DND-41 (cell line): ENCODE results near the gene NT5DC3.

Experiments used
- ATAC-seq: fragments of 200-7000 bp; cut with Tn5 transposase; 3 replicates; pipeline ENCODE4 v1.9.1; 2021; ENCODE audit warnings: low read depth; ENCODE audit not compliant: insufficient read depth
- DNase-seq: peaks from one replicate; pipeline ENCODE4 v3.0.0-alpha.2; 2020
- H2AFZ ChIP-seq: 2 replicates; pipeline ENCODE4 v1.6.0; 2012; ENCODE audit warnings: low read depth, low read length
- H3K27ac ChIP-seq: 2 replicates; pipeline ENCODE4 v1.5.1; 2012; ENCODE audit warnings: low read length, inconsistent platforms
- H3K27me3 ChIP-seq: fragments of 200-600 bp; sonication (generic); 2 replicates; pipeline ENCODE4 v1.6.0; 2012; ENCODE audit warnings: low read length, mild to moderate bottlenecking, inconsistent platforms; ENCODE audit not compliant: insufficient read depth, poor library complexity
- H3K36me3 ChIP-seq: 2 replicates; pipeline ENCODE4 v1.5.1; 2012; ENCODE audit warnings: low read length, inconsistent platforms; ENCODE audit not compliant: insufficient read depth
- H3K4me1 ChIP-seq: 2 replicates; pipeline ENCODE4 v1.5.1; 2012; ENCODE audit warnings: mild to moderate bottlenecking, low read length; ENCODE audit not compliant: insufficient read depth
- H3K4me2 ChIP-seq: 2 replicates; pipeline ENCODE4 v1.6.0; 2012; ENCODE audit warnings: mild to moderate bottlenecking, moderate library complexity, low read length, inconsistent platforms; ENCODE audit not compliant: insufficient read depth
- H3K4me3 ChIP-seq, 2 experiments: fragments of 200-600 bp in 1 of 2; shearing (Covaris generic) in 1 of 2; 2 replicates each; pipeline ENCODE4 v1.5.1; 2012 to 2016; ENCODE audit warnings: inconsistent platforms in 2 of 2, low read length in 2 of 2, mild to moderate bottlenecking in 2 of 2, low read depth in 1 of 2, moderate library complexity in 1 of 2
- H3K79me2 ChIP-seq: 2 replicates; pipeline ENCODE4 v1.6.0; 2012; ENCODE audit warnings: low read length, inconsistent platforms; ENCODE audit not compliant: insufficient read depth
- H3K9ac ChIP-seq: 2 replicates; pipeline ENCODE4 v1.6.0; 2012; ENCODE audit warnings: low read depth, mild to moderate bottlenecking, inconsistent platforms, low read length, moderate library complexity
- H3K9me3 ChIP-seq: 2 replicates; pipeline ENCODE4 v1.5.1; 2012; ENCODE audit warnings: low read length, moderate library complexity, mild to moderate bottlenecking, inconsistent platforms; ENCODE audit not compliant: insufficient read depth, severe bottlenecking
- H4K20me1 ChIP-seq: 2 replicates; pipeline ENCODE4 v1.6.0; 2012; ENCODE audit warnings: low read length; ENCODE audit not compliant: insufficient read depth
- EZH2 ChIP-seq: IDR thresholded peaks from 3 replicates; pipeline ENCODE4 v1.6.1; 2012; ENCODE audit warnings: borderline replicate concordance, low read depth, mild to moderate bottlenecking, moderate library complexity, low read length, inconsistent platforms; ENCODE audit not compliant: severe bottlenecking
- TF ChIP-seq, protein P1 (sequence below): IDR thresholded peaks from 2 replicates; pipeline ENCODE4 v1.5.1; 2012; ENCODE audit warnings: borderline replicate concordance, low read length, moderate library complexity, mild to moderate bottlenecking; ENCODE audit not compliant: poor library complexity, severe bottlenecking; ENCODE audit errors: extremely low read depth

NT5DC3 gene

DNA sequence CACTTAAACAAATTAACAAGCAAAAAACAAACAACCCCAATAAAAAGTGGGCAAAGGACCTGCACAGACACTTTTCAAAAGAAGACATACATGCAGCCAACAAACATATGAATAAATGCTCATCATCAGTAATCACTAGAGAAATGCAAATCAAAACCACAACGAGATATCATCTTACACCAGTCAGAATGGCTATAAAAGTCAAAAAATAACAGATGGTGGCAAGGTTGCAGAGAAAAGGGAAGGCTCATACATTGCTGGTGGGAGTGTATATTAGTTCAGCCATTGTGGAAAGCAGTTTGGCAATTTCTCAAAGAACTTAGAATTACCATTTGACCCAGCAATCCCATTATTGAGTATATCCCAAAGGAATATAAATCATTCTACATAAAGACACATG lies 34.6 kb upstream of the NT5DC3 start:
- Histone ChIP-seq H3K4me3 (no peak overlapping the region), H3K36me3 (no peaks in the 10 kb centered on the region), H2AFZ (no peak overlapping the region), H3K9ac (no peak overlapping the region), H3K9me3 (no peaks in the 10 kb centered on the region), H4K20me1 (no peaks in the 10 kb centered on the region), H3K4me1 (peaks cover 4% of the 10 kb centered on the region), H3K79me2 (no peaks in the 10 kb centered on the region), H3K4me2 (no peak overlapping the region), H3K27me3 (peaks cover 20% of the 10 kb centered on the region), H3K27ac (no peak overlapping the region)
- no peak for TF ChIP-seq EZH2
- TF ChIP-seq, protein P1, sequence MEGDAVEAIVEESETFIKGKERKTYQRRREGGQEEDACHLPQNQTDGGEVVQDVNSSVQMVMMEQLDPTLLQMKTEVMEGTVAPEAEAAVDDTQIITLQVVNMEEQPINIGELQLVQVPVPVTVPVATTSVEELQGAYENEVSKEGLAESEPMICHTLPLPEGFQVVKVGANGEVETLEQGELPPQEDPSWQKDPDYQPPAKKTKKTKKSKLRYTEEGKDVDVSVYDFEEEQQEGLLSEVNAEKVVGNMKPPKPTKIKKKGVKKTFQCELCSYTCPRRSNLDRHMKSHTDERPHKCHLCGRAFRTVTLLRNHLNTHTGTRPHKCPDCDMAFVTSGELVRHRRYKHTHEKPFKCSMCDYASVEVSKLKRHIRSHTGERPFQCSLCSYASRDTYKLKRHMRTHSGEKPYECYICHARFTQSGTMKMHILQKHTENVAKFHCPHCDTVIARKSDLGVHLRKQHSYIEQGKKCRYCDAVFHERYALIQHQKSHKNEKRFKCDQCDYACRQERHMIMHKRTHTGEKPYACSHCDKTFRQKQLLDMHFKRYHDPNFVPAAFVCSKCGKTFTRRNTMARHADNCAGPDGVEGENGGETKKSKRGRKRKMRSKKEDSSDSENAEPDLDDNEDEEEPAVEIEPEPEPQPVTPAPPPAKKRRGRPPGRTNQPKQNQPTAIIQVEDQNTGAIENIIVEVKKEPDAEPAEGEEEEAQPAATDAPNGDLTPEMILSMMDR: no peak
- ATAC-seq (no peak), DNase-seq (no peak)

DNA sequence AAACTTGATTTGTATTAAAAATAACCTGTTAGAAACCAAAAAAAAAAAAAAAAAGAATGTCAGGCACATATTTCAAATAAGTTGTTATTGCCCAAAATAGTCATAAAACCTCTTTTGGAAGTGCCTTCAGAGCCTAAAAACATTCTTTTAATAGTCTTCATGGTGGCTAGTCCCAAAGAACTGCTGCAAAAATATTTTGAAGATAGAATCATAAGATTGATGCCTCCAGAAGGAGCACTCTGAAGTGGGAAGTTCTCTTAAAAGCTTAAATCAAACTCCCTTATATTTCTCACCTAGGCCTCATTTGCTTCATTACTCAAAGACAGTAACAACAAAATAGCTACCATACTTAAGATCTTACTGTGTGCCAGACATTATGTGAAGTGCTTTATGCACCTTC lies 27.2 kb upstream of the NT5DC3 start:
- H3K27me3 ChIP-seq: peaks cover 12% of the 10 kb centered on the region
- no peaks in the 10 kb centered on the region for H3K79me2 ChIP-seq
- no peak overlapping the region for H3K4me2 ChIP-seq
- no peak overlapping the region for H2AFZ ChIP-seq
- 0 out of 2 replicates have a peak, but pooled peaks cover 3% of the 10 kb centered on the region for H4K20me1 ChIP-seq
- no peak overlapping the region for H3K27ac ChIP-seq
- H3K4me1 ChIP-seq: no peaks in the 10 kb centered on the region
- H3K36me3 ChIP-seq: no peaks in the 10 kb centered on the region
- no peak for DNase-seq
- H3K4me3 ChIP-seq: no peak overlapping the region
- ATAC-seq: no peak
- TF ChIP-seq, protein P1: no peak
- TF ChIP-seq EZH2: no peak
- H3K9ac ChIP-seq: no peak overlapping the region
- no peaks in the 10 kb centered on the region for H3K9me3 ChIP-seq

DNA sequence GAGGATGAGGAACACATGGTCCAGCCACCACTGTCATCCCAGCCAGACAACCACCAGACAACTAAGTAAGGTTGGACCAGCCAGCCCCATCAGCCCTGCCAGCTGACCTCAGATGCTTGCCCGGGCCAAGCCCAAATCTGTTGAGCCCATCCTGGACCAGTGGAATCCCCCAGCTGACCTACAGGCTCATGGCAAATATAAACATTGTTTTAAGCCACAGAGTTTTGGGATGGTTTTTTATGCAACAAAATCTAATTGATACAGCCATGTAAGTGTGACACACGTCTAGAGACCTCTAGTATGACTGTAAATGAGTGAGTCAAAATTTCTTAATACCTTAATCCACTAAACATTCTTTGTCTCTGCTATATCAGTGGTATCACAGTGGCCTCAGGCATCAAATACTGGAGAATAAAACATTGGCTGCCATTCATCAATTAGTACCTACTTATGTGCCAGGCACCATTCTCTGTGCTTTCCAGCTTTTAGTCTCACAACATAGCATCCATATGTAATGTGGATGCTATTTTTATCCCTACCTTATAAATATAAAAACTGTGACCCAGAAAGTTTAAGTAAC lies 24.2 kb upstream of the NT5DC3 start:
- TF ChIP-seq, protein P1: no peak
- TF ChIP-seq EZH2: no peak
- DNase-seq (no peak), ATAC-seq (no peak)
- Histone ChIP-seq H3K27me3 (peaks cover 9% of the 10 kb centered on the region), H3K4me2 (no peak overlapping the region), H3K4me1 (no peaks in the 10 kb centered on the region), H3K79me2 (no peaks in the 10 kb centered on the region), H3K27ac (no peak overlapping the region), H3K9me3 (no peaks in the 10 kb centered on the region), H3K36me3 (no peaks in the 10 kb centered on the region), H2AFZ (no peak overlapping the region), H3K4me3 (no peak overlapping the region), H3K9ac (no peak overlapping the region), H4K20me1 (0 out of 2 replicates have a peak, but pooled peaks cover 3% of the 10 kb centered on the region)
